Natural killer cell (primary cell): ENCODE results near the gene MOB4. TPM values are rescaled to one million over a fixed set of nuclear protein-coding genes. Genes with fewer than 3 reads are reported as not detected.

Experiments used
- ATAC-seq, 3 donors: fragments of 150-1000 bp in 2 of 3; fragments of 200-7000 bp in 1 of 3; cut with Tn5 transposase; 1 replicate in 1 of 3; 2 replicates in 2 of 3; pipeline ENCODE4 v1.10.0; 2021; ENCODE audit warnings: mild to moderate bottlenecking in 2 of 3, moderate library complexity in 2 of 3
- DNase-seq, 2 donors: peaks; one replicate each; pipeline versions ENCODE4 v3.0.0 to v3.0.0-alpha.2; 2013 to 2021; ENCODE audit warnings: mixed read lengths in 1 of 2
- H3K27ac ChIP-seq: one replicate; pipeline ENCODE4 v1.5.1; 2013; ENCODE audit warnings: mild to moderate bottlenecking, low read length
- H3K27me3 ChIP-seq: one replicate; pipeline ENCODE4 v1.6.1; 2013; ENCODE audit warnings: low read length; ENCODE audit not compliant: control insufficient read depth, insufficient read depth
- H3K36me3 ChIP-seq: one replicate; pipeline ENCODE4 v1.6.1; 2013; ENCODE audit warnings: low read length; ENCODE audit not compliant: control insufficient read depth, insufficient read depth
- H3K4me1 ChIP-seq: one replicate; pipeline ENCODE4 v1.6.1; 2013; ENCODE audit warnings: low read length; ENCODE audit not compliant: control insufficient read depth, insufficient read depth
- H3K4me3 ChIP-seq: one replicate; pipeline ENCODE4 v1.5.1; 2013; ENCODE audit warnings: low read length
- H3K9me3 ChIP-seq: one replicate; pipeline ENCODE4 v1.6.1; 2013; ENCODE audit warnings: low read length; ENCODE audit not compliant: control insufficient read depth, insufficient read depth
- H3K27ac Mint-ChIP-seq, 2 donors: one replicate each; pipeline ENCODE4 v1.8.0; 2022; ENCODE audit warnings: mild to moderate bottlenecking in 2 of 2, mixed read lengths in 2 of 2, moderate library complexity in 1 of 2
- H3K27me3 Mint-ChIP-seq, 2 donors: one replicate each; pipeline ENCODE4 v1.8.0; 2022; ENCODE audit warnings: low read depth in 2 of 2, mixed read lengths in 2 of 2
- H3K36me3 Mint-ChIP-seq: one replicate; pipeline ENCODE4 v1.8.0; 2022; ENCODE audit warnings: mixed read lengths
- H3K4me1 Mint-ChIP-seq, 2 donors: one replicate each; pipeline ENCODE4 v1.8.0; 2022; ENCODE audit warnings: mixed read lengths in 2 of 2
- H3K4me3 Mint-ChIP-seq: one replicate; pipeline ENCODE4 v1.8.0; 2022; ENCODE audit warnings: mild to moderate bottlenecking, moderate library complexity, mixed read lengths
- H3K9me3 Mint-ChIP-seq, 2 donors: one replicate each; pipeline ENCODE4 v1.8.0; 2022; ENCODE audit warnings: mixed read lengths in 2 of 2
- CTCF ChIP-seq: fragments of 200-600 bp; IDR thresholded peaks from one replicate; pipeline ENCODE4 v1.8.0; 2022; ENCODE audit warnings: antibody characterized with exemption
- WGBS: methylation state at CpG from one replicate; pipeline ENCODE4 v1.1.7; 2013; ENCODE audit warnings: missing lambda C conversion rate; ENCODE audit not compliant: insufficient coverage; 5-methylcytosine and 5-hydroxymethylcytosine counted together
- intact Hi-C: fragments of 100-400 bp; cut with micrococcal nuclease; formaldehyde crosslinking; loops from one replicate; pipeline ENCODE4 v1.14.2; 2022
- total RNA-seq, 4 donors: library from RNA; stranded (reverse); fragments of 120-200 nt in 1 of 4; gene quantifications; one replicate each; pipeline versions ENCODE4 v1.2.3 to v1.2.4, GENCODE V29; 2013 to 2022

The MOB4 gene
- total RNA-seq, 3 donors from 2014 or later (not counting 1 experiment from before 2014, with no cell fraction given) = 27.1 to 40.0 (median 34.9) TPM

GRCh38 chr2:197555467-197555866 is 39.6 kb downstream of the MOB4 start:
- Histone ChIP-seq H3K4me1 (no peaks in the 10 kb centered on the region), H3K36me3 (peaks cover 24% of the 10 kb centered on the region), H3K4me3 (no peak overlapping the region), H3K27me3 (no peaks in the 10 kb centered on the region), H3K9me3 (no peaks in the 10 kb centered on the region), H3K27ac (no peak overlapping the region)
- Mint-ChIP-seq H3K4me3 (no peak overlapping the region), H3K9me3 (no peaks in the 10 kb centered on the region), H3K36me3 (no peaks in the 10 kb centered on the region), H3K27me3 (no peaks in the 10 kb centered on the region), H3K4me1 (peaks cover 0 to 6% of the 10 kb centered on the region in 2 donors), H3K27ac (peak overlapping the region in 1 of 2 donors; percentile 30)
- TF ChIP-seq CTCF = no peak
- intact Hi-C loops = no loop called here
- ATAC-seq = no peak
- no peak for DNase-seq

GRCh38 chr2:197556456-197556855 is 40.6 kb downstream of the MOB4 start:
- H3K9me3 Mint-ChIP-seq = no peaks in the 10 kb centered on the region
- WGBS = 69% methylated on average over 1 of the region's 1 CpG
- peak overlapping the region; percentile 21 to 30 for H3K27ac Mint-ChIP-seq
- Histone ChIP-seq H3K4me3 (no peak overlapping the region), H3K27ac (no peak overlapping the region), H3K9me3 (no peaks in the 10 kb centered on the region), H3K4me1 (no peaks in the 10 kb centered on the region), H3K36me3 (peaks cover 15% of the 10 kb centered on the region), H3K27me3 (no peaks in the 10 kb centered on the region)
- no peak overlapping the region for H3K4me3 Mint-ChIP-seq
- H3K4me1 Mint-ChIP-seq = peaks cover 0 to 6% of the 10 kb centered on the region in 2 donors
- TF ChIP-seq CTCF = no peak
- H3K27me3 Mint-ChIP-seq = no peaks in the 10 kb centered on the region
- intact Hi-C loops = no loop called here
- ATAC-seq (no peak), DNase-seq (no peak)
- H3K36me3 Mint-ChIP-seq = no peaks in the 10 kb centered on the region

DNA sequence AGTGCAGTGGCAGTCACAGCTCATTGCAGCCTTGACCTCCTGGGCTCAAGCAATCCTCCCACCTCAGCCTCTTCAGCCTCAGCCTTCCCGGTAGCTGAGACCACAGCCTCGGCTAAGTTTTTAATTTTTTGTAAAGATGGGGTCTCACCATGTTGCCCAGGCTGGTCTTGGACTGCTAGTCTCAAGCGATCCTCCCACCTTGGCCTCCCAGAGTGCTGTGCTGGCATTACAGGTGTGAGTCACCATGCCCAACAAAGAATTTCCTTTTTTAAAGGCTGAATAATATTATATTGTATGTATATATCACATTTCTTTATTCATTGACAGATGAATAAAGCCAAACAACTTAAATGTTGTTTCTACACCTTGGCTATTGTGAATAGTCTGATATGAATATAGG is 42.5 kb downstream of the MOB4 start:
- peaks cover 3% of the 10 kb centered on the region for H3K36me3 ChIP-seq
- intact Hi-C loops = no loop called here
- DNase-seq (no peak), ATAC-seq (no peak)
- no peaks in the 10 kb centered on the region for H3K9me3 ChIP-seq
- Mint-ChIP-seq H3K9me3 (no peaks in the 10 kb centered on the region), H3K36me3 (no peaks in the 10 kb centered on the region), H3K27me3 (no peaks in the 10 kb centered on the region), H3K4me3 (no peak overlapping the region), H3K4me1 (peaks cover 6 to 11% of the 10 kb centered on the region in 2 donors), H3K27ac (no peak overlapping the region)
- no peak overlapping the region for H3K4me3 ChIP-seq
- H3K4me1 ChIP-seq = no peaks in the 10 kb centered on the region
- 97% methylated on average over 3 of the region's 3 CpGs for WGBS
- no peak for TF ChIP-seq CTCF
- H3K27ac ChIP-seq = no peak overlapping the region
- no peaks in the 10 kb centered on the region for H3K27me3 ChIP-seq

DNA sequence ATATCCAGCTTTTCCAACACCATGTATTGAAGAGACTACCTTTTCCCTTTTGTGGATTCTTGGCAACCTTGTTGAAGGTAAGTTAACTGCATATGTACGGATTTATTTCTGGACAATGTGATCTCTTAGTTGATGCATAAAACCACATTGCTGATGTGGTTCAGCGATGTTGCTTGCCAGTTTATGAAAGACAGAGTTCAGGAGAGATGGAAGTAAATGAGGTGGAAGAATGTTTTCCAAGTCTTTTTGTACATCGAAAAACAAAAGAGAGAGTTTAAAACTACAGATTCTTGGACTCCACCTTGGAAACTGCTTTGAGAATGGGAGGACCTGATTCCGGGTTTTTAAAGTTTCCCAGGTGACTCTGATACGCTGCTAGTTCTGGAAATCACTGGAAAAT is 43.8 kb downstream of the MOB4 start:
- no peaks in the 10 kb centered on the region for H3K36me3 Mint-ChIP-seq
- peak overlapping the region in 1 of 2 donors; percentile 6 for H3K27ac Mint-ChIP-seq
- no peak for ATAC-seq
- WGBS = 99% methylated on average over 4 of the region's 5 CpGs
- H3K4me3 Mint-ChIP-seq = no peak overlapping the region
- no peak overlapping the region for H3K4me3 ChIP-seq
- no peaks in the 10 kb centered on the region for H3K9me3 Mint-ChIP-seq
- peaks cover 19 to 22% of the 10 kb centered on the region in 2 donors for H3K4me1 Mint-ChIP-seq
- peaks cover 3% of the 10 kb centered on the region for H3K36me3 ChIP-seq
- H3K27me3 Mint-ChIP-seq = no peaks in the 10 kb centered on the region
- no peaks in the 10 kb centered on the region for H3K4me1 ChIP-seq
- no peak for DNase-seq
- H3K27ac ChIP-seq = no peak overlapping the region
- intact Hi-C loops = no loop called here
- H3K27me3 ChIP-seq = no peaks in the 10 kb centered on the region
- no peaks in the 10 kb centered on the region for H3K9me3 ChIP-seq
- TF ChIP-seq CTCF = no peak
